BE2C (cell line): ENCODE results near the gene PROKR1.

ENCODE experiments used
- DNase-seq: peaks from one replicate; pipeline ENCODE4 v3.0.0-alpha.2; 2020
- H3K27me3 ChIP-seq: fragments of 250-450 bp; sonication (Bioruptor Pico); 2 replicates; pipeline ENCODE4 v1.5.1; 2020; ENCODE audit warnings: mild to moderate bottlenecking
- H3K36me3 ChIP-seq: fragments of 250-450 bp; sonication (Bioruptor Pico); 2 replicates; pipeline ENCODE4 v1.5.1; 2020; ENCODE audit warnings: mild to moderate bottlenecking
- H3K4me1 ChIP-seq: fragments of 250-450 bp; sonication (Bioruptor Pico); 2 replicates; pipeline ENCODE4 v1.5.1; 2020
- H3K4me3 ChIP-seq: 2 replicates; pipeline ENCODE4 v1.5.1; 2011; ENCODE audit warnings: low read depth, low read length
- H3K9me3 ChIP-seq: fragments of 250-450 bp; sonication (Bioruptor Pico); 2 replicates; pipeline ENCODE4 v1.5.1; 2020
- TF ChIP-seq, protein P1 (sequence below): IDR thresholded peaks from 2 replicates; pipeline ENCODE4 v1.5.1; 2012; ENCODE audit warnings: mild to moderate bottlenecking, low read depth, low read length

The PROKR1 gene

GRCh38 chr2:68646303-68646702 lies 2.9 kb downstream of the PROKR1 start:
- DNase-seq = no peak
- Histone ChIP-seq H3K27me3 (peaks cover 13% of the 10 kb centered on the region), H3K36me3 (no peaks in the 10 kb centered on the region), H3K9me3 (no peaks in the 10 kb centered on the region), H3K4me1 (no peaks in the 10 kb centered on the region), H3K4me3 (no peak overlapping the region)
- TF ChIP-seq, protein P1, sequence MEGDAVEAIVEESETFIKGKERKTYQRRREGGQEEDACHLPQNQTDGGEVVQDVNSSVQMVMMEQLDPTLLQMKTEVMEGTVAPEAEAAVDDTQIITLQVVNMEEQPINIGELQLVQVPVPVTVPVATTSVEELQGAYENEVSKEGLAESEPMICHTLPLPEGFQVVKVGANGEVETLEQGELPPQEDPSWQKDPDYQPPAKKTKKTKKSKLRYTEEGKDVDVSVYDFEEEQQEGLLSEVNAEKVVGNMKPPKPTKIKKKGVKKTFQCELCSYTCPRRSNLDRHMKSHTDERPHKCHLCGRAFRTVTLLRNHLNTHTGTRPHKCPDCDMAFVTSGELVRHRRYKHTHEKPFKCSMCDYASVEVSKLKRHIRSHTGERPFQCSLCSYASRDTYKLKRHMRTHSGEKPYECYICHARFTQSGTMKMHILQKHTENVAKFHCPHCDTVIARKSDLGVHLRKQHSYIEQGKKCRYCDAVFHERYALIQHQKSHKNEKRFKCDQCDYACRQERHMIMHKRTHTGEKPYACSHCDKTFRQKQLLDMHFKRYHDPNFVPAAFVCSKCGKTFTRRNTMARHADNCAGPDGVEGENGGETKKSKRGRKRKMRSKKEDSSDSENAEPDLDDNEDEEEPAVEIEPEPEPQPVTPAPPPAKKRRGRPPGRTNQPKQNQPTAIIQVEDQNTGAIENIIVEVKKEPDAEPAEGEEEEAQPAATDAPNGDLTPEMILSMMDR = peak; percentile 24; the same call in 1 of the 2 replicates

DNA sequence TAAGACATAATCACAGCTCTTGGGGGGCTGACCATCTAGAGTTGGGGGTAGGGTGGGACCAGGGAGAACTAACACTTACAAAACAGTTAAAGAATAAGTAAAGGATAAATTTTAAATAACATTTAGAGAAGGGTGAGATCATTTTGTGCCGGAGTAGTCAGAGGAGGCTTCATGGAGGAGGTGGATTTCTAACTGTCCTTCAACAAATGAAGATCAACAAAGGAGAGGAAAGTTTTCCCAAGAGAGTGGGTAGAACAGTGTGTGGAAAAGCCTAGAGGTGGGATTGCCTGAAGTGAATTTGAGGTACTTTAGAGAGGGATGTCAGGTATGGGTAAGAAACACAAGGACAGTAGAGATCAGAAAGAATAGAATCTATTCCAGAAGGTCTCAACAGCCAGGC lies 7.3 kb downstream of the PROKR1 start:
- Histone ChIP-seq H3K4me3 (no peak overlapping the region), H3K9me3 (no peaks in the 10 kb centered on the region), H3K27me3 (no peaks in the 10 kb centered on the region), H3K4me1 (no peaks in the 10 kb centered on the region), H3K36me3 (no peaks in the 10 kb centered on the region)
- TF ChIP-seq, protein P1 = no peak
- DNase-seq = no peak

- H3K4me3 ChIP-seq = no peak overlapping the region
- no peaks in the 10 kb centered on the region for H3K27me3 ChIP-seq
- no peaks in the 10 kb centered on the region for H3K4me1 ChIP-seq
- no peaks in the 10 kb centered on the region for H3K9me3 ChIP-seq
- no peak for DNase-seq
- TF ChIP-seq, protein P1 = no peak
- no peaks in the 10 kb centered on the region for H3K36me3 ChIP-seq
Measured at GRCh38 chr2:68653034-68653433, 9.7 kb downstream of the PROKR1 start.

DNA sequence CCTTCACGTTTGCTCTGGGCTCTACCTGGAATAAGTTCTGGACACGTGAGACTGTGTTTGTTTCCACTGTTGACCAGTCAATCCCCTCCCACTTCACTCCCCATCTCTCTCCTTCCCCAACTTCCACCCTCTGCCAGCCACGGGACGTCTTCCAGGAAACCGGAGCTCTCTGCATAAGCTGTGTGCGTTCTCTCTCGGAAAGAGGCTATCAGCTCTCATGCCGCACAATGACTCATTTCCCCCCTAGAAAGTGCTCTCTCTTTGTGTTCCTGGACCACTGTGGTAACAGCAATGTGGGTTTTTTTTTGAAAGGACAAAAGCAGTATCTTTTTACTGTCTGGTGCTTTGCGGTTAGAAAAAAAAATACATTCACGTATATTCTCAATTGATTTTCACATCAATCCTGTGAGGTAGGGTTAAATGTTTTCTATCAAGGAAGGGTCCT lies 10.2 kb downstream of the PROKR1 start:
- H3K9me3 ChIP-seq = no peaks in the 10 kb centered on the region
- H3K36me3 ChIP-seq = no peaks in the 10 kb centered on the region
- DNase-seq = no peak
- no peak overlapping the region for H3K4me3 ChIP-seq
- H3K4me1 ChIP-seq = no peaks in the 10 kb centered on the region
- H3K27me3 ChIP-seq = no peaks in the 10 kb centered on the region
- TF ChIP-seq, protein P1 = no peak

DNA sequence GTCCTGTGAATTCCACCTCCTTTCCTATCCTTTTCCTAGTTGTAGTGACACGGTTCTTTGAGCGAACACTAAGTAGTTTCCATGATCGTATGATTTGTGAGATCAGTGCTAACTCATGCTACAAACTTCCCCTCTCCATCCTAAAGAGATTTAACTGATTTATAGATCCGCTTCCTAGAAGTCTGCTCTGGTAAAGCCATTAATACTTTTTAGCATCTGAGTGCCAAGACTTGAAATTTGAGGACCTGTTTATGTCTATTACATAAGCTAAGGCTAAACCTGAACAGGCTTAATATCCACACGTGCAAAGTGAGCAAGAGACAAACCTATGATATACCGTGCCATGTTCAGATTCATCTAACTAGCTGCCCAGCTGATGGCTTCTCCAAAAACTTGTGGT lies 14.9 kb downstream of the PROKR1 start:
- Histone ChIP-seq H3K36me3 (no peaks in the 10 kb centered on the region), H3K4me3 (no peak overlapping the region), H3K4me1 (no peaks in the 10 kb centered on the region), H3K9me3 (no peaks in the 10 kb centered on the region), H3K27me3 (no peaks in the 10 kb centered on the region)
- TF ChIP-seq, protein P1 = no peak
- no peak for DNase-seq

DNA sequence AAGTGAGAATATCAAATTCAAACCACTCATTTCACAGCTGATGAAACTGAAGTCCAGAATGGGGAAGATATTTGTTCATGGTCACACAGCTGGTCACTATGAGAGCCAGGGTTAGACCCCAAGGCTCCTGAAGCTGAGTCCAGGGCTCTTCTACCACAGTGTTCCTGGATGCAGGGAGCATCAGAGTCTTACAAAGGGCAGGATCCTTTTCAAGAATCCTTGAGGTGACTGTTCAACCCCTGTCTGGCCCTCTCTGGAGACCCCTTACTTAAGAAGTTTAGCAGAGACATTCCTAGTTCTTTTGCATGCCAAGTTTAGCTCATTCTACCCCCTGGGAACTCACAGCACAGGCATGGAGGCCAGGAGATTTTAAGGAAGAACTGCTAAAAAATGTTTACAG lies 15.7 kb downstream of the PROKR1 start:
- H3K9me3 ChIP-seq = no peaks in the 10 kb centered on the region
- no peak overlapping the region for H3K4me3 ChIP-seq
- no peaks in the 10 kb centered on the region for H3K27me3 ChIP-seq
- H3K4me1 ChIP-seq = no peaks in the 10 kb centered on the region
- TF ChIP-seq, protein P1 = no peak
- no peak for DNase-seq
- no peaks in the 10 kb centered on the region for H3K36me3 ChIP-seq
